GM21786 (cell line): ENCODE measurements around the gene PRKG2.
"Not testable (repeated sequence)": the region's sequence is repeated elsewhere in the genome, so short reads cannot be mapped to it uniquely, and the experiment has no call there.

Experiments
- ATAC-seq: cut with Tn5 transposase; IDR thresholded peaks from one replicate; pipeline ENCODE4 v1.9.1; 2021; ENCODE audit not compliant: unreplicated experiment

Gene PRKG2, protein sequence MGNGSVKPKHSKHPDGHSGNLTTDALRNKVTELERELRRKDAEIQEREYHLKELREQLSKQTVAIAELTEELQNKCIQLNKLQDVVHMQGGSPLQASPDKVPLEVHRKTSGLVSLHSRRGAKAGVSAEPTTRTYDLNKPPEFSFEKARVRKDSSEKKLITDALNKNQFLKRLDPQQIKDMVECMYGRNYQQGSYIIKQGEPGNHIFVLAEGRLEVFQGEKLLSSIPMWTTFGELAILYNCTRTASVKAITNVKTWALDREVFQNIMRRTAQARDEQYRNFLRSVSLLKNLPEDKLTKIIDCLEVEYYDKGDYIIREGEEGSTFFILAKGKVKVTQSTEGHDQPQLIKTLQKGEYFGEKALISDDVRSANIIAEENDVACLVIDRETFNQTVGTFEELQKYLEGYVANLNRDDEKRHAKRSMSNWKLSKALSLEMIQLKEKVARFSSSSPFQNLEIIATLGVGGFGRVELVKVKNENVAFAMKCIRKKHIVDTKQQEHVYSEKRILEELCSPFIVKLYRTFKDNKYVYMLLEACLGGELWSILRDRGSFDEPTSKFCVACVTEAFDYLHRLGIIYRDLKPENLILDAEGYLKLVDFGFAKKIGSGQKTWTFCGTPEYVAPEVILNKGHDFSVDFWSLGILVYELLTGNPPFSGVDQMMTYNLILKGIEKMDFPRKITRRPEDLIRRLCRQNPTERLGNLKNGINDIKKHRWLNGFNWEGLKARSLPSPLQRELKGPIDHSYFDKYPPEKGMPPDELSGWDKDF

DNA sequence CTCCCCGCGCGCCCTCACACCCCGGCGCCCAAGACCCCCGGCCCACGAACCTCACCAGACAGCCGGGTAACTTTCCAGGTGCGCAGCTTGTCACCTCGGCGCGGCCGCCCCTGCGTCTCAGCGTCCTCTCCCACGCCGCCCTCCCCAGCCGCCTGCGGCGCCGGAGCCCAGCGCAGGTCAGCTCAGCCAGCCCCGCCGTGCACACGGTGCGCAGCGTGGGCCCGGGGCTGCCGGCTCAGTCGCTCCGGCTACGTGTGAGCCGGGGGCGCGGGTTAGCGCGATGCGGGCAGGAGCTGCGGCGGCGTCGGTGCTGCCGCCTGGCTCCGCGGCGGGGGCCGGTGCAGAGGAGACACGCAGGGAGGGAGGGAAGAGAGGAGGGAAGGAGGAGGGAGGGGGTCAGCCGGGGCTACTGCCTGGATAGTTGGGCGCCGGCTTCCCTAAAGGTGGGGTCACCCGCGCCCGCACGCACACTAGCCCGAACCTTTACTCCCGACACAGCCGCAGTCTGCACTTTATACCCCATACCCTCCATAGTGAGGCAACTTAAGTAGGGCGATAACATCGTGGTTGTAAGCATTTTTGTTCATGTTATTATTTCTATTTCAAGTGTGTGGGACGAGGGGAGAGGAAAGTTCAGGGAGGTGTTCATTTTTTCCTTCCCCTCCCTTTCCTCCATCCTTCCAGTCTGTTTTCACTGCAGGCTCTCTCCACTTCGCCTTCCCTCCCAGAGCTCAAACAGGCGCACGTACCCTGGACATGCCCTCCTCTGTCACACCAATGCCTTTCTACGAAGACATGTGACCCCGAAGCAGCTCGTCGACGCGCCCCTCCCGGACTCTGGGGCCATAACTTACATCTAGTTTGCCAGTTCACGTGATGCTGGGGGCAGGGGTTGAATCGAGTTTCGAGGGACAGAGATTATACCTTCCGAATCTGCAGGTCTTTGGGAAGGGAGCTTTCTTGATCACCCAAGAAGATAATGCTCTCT, at the start of gene PRKG2:
Gene PRKG2, minus strand, starts transcription at position 342 of the 988 bp plus-strand sequence. CDS start 10,175 bp downstream, outside the sequence.
- ATAC-seq = no peak

DNA sequence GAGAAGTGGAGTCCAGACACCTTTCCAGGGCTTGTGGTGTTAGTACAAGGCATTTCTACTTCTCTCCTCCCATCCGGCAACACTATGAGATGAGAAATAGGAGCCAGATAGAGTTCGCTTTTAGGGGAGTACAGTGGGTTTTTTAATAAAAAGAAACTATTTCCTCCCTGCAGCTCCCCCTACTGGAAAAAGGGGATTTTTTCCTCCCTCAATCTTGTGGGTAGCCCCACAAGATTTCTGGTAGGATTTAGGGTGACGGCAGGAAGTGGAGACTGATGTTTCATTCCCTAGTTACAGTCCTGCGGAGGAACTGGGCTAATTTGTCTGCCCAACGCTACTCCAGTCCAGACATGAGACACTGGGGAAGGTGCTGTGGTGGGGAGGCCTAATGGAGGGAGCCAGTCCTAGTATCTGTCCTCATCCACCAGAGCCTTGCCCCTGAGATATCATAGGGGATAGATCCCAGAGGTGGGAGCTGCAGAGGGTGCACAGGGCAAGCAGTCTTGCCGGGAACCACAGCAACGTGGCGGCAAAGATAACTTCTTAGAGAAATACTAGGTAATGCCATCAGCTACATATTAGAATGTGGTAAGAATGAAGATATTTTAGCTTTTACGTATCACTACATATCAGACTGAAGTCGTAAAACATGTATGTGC, 45.5 kb upstream of the PRKG2 start:
- ATAC-seq = no peak

DNA sequence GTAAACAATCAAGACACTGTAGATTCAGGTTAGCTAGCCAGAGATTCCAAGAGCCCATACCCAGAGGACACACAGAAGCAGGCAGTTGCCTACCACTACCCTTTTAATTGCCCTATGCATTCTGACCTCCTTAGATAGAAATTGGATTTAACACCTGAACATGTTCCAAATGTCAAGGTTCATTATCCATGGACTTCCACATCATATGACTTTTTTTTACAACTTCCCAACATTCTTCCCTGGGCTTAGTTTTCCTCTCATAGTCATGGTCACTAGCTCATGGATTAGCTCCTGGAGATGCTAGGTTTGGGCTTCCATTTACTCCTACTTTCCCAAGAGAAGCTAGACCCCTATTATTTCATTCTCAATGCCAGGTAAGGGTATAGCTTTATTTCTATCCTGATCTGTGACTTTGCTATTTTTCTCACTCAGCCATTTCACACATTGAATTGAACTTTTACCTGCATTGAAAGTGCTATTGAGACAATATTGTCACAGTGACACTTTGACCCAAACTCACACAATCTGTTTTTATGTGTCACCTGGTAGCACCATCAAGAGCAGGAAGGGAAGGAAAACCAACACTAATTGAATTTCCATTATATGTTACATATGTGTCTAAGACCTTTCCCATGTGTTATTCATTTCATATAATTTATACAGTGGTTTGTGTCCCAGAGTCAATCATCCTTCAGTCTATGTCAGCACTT, 44.0 kb upstream of the PRKG2 start:
- no peak for ATAC-seq

DNA sequence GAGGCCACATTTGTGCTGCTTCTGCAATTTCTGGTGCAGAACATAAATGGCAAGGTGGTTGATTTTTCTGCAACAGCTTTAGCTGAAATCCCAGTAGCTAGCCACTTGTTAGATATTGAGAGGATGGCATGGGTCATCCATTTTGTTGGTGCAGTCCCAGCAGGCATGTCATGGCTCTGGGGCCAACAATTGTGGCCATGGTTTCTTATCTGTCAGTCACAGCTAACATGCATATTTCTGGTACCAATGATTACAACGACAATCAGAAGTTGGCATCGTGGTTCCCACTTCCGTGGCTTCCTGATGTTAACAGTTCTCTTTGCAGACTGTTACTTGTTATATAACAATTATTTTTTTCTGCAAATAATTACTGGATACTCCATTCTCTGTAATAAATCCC, 42.8 kb upstream of the PRKG2 start:
- ATAC-seq = no peak

DNA sequence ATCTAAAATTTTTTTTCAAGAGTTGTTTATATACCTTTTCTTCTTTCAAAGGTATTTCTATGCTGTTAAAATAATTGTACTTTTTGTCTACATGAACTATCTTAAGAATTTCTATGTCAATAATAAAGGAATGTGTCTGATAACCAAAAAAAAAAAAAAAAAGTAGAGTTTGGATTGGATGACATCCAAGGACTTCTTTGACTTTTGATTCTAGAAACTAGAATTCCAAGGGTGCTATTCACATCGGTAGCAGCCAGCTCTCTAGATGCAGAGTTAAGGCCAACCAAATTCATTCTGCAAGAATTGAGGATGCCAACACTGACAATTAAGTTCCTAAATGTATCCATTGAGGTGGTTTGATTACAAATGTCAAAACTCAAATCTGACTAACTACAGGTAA, 42.0 kb upstream of the PRKG2 start:
- ATAC-seq = no peak

DNA sequence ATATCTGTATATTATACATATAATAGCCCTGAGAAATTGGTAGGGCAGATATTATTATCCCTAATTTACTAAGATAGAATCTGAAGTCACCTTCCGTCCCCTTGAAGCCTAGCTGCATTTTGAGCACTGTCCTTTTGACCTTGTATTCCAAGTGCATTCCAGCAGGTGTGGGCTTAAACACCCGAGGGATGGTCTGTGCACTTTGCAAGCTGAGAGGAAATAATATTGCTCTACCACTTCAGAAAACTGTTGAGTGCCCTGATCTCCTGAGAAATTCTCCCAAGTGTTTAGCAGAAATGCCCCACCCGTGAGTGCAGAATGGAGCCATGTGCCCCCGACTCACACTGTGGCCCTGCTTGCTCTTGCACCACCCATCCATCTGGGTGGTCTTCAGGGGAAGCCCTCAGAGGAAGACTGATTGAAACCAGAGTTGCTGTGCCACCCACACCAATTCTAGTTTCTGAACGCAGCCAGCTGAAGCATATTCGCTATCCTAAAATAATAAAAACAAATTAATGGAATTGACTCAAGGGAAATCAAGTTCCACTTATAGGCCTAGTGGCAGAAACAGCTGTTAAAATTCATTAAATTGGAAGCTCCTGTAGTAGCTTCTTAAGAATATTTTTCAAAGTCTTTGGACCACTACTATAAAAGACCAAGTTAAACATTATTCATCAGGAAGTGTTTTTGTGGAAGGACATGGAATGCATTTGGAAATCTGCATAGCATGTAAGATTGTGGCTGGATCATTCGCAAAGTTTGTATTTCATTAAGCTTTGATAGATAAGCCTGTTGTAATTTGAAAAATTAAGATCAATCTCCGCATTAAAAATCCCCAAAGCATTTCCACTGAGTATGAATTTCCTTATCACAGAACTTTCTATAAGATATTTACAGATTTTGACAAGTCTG, 41.3 kb upstream of the PRKG2 start:
- no peak for ATAC-seq

DNA sequence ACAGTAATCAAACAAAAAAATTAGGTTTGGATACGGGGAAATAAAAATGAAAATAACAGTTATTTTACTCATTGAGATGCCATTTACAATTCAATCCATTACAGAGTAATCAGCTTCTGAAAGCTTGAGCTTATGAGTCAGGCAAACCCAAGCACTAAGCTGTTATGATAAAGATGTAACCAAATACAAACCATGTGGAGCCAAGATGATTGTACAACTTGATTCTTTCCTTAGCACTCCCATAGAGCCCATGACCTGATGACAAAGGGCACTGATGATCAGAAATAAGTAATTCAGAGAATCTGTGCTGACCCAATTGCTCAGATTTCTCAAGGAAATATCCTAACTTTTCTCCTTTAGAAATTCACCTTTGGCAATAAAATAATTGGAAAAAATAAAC, 40.5 kb upstream of the PRKG2 start:
- ATAC-seq = no peak

DNA sequence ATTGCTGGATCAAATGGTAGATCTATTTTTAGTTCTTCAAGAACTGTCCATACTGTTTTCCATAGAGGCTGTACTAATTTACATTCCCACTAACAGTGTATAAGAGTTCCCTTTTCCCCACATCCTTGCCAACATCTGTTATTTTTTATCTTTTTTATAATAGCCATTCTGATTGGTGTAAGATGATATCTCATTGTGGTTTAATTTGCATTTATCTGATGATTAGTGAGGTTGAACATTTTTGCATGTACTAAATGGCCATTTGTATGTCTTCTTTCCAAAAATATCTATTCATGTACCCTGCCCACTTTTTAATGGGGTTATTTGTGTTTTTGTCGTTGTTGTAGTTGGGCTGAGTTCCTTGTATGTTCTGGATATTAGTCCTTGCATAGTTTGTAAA, 35.4 kb upstream of the PRKG2 start:
- no peak for ATAC-seq

DNA sequence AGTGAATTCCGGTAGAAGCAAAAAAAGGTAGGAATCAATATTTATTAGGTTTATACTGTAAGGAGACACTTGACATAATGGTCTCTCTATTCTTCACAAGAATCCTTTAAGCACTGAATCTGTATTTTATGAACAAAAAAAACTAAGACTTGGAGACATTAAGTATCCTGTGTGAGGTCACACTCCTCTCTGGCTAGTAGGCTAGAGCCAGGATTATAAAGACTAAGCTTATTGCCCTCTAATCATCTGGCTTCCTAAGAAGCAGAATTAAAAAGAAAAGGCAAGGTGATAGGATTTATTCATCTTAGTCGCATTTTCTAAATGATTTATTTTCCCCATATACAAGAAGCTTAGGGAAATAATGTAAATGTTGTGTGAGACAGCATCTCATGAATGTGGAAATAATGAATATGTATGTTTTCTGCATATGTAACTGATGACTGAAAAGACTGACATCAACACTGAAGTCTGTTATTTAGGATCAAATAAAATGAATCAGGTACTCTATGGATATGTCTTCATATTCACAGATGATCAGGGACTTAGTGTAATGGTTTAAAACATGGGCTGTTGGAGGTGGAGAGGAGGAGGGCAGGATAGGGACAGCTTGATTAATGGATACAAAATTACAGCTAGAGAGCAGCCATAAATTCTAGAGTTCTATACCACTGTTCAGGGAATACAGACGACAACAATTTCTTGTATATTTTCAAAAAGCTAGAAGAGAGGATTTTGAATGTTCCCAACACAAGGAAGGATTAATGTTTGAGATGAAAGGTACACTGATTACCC, 30.4 kb upstream of the PRKG2 start:
- no peak for ATAC-seq

DNA sequence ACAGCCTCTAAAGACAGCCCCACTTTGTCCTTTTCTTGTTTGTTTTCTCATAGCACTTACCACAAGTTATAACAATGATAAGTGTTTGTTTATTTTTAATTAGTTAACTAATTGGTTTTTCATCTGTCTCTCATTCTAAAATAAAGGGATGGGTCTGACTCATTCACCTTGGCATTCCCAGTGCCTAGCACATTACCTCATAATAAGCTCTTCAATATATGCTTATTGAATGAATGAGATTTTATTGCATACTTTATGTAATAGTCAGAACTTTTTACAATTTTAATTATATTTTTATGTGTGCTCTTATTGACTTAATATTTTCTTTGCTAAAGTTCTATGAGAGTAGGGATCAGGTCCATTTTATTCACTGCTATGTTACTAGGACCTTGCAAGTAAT, 22.8 kb upstream of the PRKG2 start:
- no peak for ATAC-seq

DNA sequence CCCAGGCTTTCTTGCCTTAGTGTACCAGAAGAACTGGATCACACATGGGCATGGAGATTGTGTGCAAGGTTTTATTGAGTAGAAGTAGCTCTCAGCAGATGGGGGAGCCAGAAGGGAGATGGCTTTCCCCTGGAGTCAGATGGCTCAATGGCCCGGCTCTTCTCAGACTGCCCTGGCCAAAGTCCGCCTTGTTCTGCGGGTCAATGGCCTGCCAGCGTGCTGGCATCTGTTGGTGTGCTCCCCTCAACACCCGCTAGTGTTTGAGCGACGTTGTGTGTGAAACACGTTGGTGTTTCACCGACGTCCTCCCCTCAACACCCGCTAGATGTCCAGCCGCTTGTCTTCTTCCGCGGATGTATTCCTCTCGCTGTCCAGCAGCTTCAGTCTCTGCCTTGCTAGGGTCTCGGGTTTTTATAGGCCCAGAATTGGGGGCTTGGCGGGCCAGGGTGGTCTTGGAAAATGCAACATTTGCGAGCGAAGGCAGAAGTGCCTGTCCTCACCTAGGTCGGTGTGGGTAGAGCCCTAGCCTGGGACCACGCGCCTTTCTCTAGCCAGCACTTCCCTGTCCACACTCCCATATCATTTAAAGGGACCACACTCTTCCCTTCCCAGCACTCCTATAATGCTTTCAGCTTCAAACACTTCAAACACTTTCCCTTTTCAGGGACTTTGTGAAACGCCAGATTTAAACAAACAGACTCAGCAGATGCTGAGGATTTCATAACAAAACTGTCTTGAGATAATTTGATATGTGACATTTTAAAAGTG, 21.1 kb upstream of the PRKG2 start:
- no peak for ATAC-seq

DNA sequence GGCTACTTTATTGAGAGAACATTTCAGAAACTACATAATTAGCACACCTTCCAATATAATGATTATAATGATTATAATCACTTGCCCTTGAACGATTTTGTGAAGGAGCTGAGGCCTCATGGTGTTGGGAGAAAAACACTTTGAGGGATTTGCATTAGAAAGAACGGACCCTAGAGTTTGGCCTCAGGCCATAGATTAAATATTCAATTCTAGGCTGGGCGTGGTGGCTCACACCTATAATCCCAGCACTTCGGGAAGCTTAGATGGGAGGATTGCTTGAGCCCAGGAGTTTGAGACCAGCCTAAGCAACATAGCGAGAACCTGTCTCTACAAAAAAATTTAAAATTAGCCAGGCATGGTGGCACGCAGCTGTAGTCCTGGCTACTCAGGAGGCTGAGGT, 12.9 kb upstream of the PRKG2 start:
- ATAC-seq = no peak

DNA sequence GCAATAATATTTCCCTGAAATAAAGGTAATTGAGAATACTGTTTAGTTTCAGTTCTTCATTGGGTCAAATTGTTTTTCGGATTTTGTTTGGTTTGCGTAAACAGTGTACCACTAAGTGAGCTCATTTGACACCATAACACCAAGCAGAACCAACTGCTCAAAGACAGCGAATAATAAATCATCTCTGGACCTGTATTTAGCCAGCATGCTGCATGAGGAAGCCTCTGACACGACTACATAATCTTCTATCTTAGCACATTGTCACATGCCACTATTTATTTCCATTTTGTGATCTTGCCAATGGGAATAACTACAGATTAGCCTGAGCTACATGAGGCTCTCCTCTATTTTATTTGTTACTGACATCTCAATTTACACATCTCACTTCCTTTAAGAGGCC, 12.1 kb upstream of the PRKG2 start:
- no peak for ATAC-seq

DNA sequence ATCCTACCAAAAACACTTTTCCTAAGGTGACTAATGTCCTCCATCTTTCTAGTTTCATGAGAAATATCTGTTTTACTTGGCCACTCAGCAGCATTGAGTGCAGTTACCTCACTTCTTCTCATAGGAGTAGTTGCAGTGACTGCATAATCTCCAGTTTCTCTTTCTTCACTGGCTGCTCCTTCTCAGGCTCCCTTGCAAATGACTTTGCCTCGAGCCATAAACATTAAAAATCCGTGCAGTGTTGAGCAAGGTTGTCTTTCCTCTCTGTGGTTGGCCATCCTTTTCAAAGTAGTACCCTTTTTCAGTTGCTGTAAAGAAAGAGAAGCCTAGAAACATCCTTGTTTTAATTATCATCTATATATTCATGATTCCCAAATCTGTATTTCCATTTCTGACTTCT, 10.2 kb upstream of the PRKG2 start:
- no peak for ATAC-seq

DNA sequence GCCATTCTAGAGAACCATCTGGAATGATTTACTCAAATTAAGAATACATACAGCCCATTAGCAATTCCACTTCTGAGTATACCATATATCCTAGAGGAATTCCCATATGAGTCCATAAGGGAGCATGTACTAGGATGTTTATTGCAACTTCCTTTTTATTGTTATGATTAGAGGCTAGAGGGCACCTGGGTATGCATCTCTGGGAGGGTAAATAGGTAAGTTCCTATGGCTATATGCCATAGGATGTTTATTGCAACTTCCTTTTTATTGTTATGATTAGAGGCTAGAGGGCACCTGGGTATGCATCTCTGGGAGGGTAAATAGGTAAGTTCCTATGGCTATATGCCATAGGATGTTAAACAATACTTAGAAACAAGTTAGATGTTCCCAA, 7.1 kb upstream of the PRKG2 start:
- not testable (repeated sequence) for ATAC-seq

DNA sequence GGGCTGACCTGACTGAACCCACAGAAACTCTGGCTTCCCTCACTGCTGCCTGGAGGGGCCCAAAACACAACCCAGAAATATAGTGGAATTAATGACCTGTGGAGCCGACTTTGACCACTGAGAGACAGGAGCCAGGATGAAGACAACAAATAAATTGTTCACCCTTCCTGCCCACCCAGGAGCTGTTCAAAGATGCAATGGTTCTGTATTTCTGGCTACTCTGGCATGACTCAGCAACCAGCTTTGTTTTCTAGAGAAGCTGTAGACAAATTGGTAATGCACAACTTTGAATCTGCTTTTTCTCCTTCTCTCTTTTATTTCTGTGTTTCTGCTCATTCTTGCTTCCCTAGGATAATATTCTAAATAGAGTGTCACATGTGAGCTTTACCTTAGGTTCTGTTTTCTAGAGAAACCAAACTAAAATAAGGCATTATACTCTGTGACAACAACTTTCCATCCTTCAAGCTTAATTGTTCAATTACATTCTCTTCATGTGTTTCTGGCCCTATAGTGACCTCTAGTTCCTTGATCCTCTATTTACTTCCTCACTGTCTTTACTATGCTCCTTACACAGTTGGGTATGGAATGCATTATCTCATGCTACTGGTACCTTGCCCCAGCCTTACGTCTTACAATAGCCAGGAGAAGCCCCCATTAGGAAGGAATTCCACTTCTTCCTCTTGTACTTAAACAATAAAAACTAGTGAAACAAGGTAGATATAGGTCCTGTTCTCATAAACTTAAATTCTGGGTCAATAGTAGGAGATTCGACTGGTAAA, 6.5 kb upstream of the PRKG2 start:
- ATAC-seq = no peak

DNA sequence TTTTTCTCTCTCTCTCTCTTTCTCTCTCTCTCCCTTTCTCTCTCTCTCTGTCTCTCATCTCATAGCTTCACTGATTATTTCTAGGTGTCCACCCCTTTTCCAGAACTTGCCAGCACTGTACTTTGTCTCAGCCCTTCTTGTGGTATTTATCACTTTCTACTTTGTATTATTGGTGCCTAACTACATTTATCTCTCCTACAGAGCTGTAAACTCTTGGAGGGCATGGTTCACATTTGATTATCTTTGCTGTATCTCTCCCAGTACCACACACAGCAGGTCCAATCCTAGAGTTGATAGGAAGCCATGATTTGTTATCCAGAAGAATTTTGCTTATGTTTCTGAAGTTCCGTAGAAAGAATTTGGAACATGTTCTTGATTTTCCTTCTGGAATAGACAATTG, 5.2 kb upstream of the PRKG2 start:
- no peak for ATAC-seq
